Spleen (tissue), 7 donors: ENCODE results near the gene R3HCC1L.

ENCODE experiments used
- CTCF ChIP-seq, 11 experiments: fragments of 200-600 bp in 7 of 11; fragments of 450-650 bp in 4 of 11; sonication (generic) in 4 of 11; IDR thresholded peaks in 8 of 11; conservative IDR thresholded peaks in 3 of 11; 1 replicate in 7 of 11; 2 replicates in 4 of 11; pipeline versions ENCODE4 v1.4.0 to v1.8.0; 2016 to 2021; ENCODE audit warnings: antibody characterized with exemption in 11 of 11, inconsistent platforms in 4 of 11, mild to moderate bottlenecking in 1 of 11
- POLR2A ChIP-seq, 3 donors: fragments of 450-650 bp; IDR thresholded peaks; one replicate each; pipeline ENCODE4 v1.5.1; 2017; ENCODE audit warnings: antibody characterized with exemption in 3 of 3, mild to moderate bottlenecking in 1 of 3
- donor health status: DM: no; HTN: no; CAD: no; lungs with moderate emphysema.
- donor health status: DM: no; HTN: no; CAD: no.
- donor health status: DM: no; HTN: no; CAD: no.

- TF ChIP-seq CTCF (IDR thresholded peaks at IDR 0.05 in 8 of 11, conservative IDR thresholded peaks at IDR 0.05 in 3 of 11) (no peak), POLR2A (IDR thresholded peaks at IDR 0.05) (no peak)
Observed at GRCh38 chr10:98115031-98115787, 19.2 kb upstream of the R3HCC1L start.
